Endothelial cell of umbilical vein (primary cell): ENCODE results near the gene MCM5. TPM values are rescaled to one million over a fixed set of nuclear protein-coding genes. Genes with fewer than 3 reads are reported as not detected.
"Not testable (repeated sequence)": the region's sequence is repeated elsewhere in the genome, so short reads cannot be mapped to it uniquely, and the experiment has no call there.

Experiments used
- BruUV-seq: library from RNA; stranded (reverse); fragments of 400-500 nt; replicated peaks from 2 replicates; lab custom pipeline; 2021; lab: Mats Ljungman, UMichigan
- CTCF ChIA-PET: fragments of 300-600, 350-600 bp; sonication (Branson Sonifier 250); formaldehyde crosslinking; loops from one replicate; lab custom pipeline; 2021; ENCODE audit warnings: antibody characterized with exemption, inconsistent platforms; lab: Charles Lee
- POLR2A ChIA-PET: fragments of 300-600, 350-600 bp; sonication (Branson Sonifier 250); formaldehyde crosslinking; loops from one replicate; lab custom pipeline; 2021; ENCODE audit warnings: antibody characterized with exemption, inconsistent platforms; lab: Charles Lee
- DNase-seq: peaks from one replicate; pipeline ENCODE4 v3.0.0-alpha.2; 2011; ENCODE audit warnings: low read depth, low spot score
- FAIRE-seq: peaks from 2 replicates; lab custom pipeline; 2011; peaks lifted over from hg19 to GRCh38; lab: Jason Lieb, UNC
- H2AFZ ChIP-seq: 2 replicates; pipeline ENCODE4 v1.6.0; 2012; ENCODE audit warnings: low read depth, low read length, control low read depth, inconsistent platforms
- H3K27ac ChIP-seq: 2 replicates; pipeline ENCODE4 v1.5.1; 2011; ENCODE audit warnings: low read depth, mild to moderate bottlenecking, control low read depth, low read length, moderate library complexity; ENCODE audit not compliant: insufficient read depth
- H3K27me3 ChIP-seq, 2 experiments: 2 replicates each; pipeline versions ENCODE4 v1.6.0 to v1.6.1; 2011; ENCODE audit warnings: low read length in 2 of 2, mixed read lengths in 1 of 2; ENCODE audit not compliant: control insufficient read depth in 2 of 2, insufficient read depth in 2 of 2
- H3K36me3 ChIP-seq, 2 experiments: 2 replicates in 1 of 2; 3 replicates in 1 of 2; pipeline ENCODE4 v1.5.1; 2011; ENCODE audit warnings: low read length in 2 of 2, mild to moderate bottlenecking in 1 of 2, moderate library complexity in 1 of 2; ENCODE audit not compliant: control insufficient read depth in 2 of 2, insufficient read depth in 2 of 2; ENCODE audit errors: extremely low read depth in 1 of 2
- H3K4me1 ChIP-seq: 3 replicates; pipeline ENCODE4 v1.5.1; 2011; ENCODE audit warnings: mild to moderate bottlenecking, low read length; ENCODE audit not compliant: control insufficient read depth, insufficient read depth; ENCODE audit errors: extremely low read depth
- H3K4me2 ChIP-seq: 2 replicates; pipeline ENCODE4 v1.6.1; 2011; ENCODE audit warnings: low read length, control low read depth, mixed read lengths; ENCODE audit not compliant: insufficient read depth
- H3K4me3 ChIP-seq, 3 experiments: fragments of 200-600 bp in 1 of 3; sonication (generic), shearing (Covaris generic) in 1 of 3; replicated peaks in 1 of 3; 2 replicates each; pipeline ENCODE4 v1.5.1; 2011 to 2016; ENCODE audit warnings: control low read depth in 3 of 3, low read length in 3 of 3, mild to moderate bottlenecking in 2 of 3, inconsistent platforms in 1 of 3, low read depth in 1 of 3, moderate library complexity in 1 of 3; ENCODE audit not compliant: insufficient read depth in 1 of 3
- H3K79me2 ChIP-seq: 2 replicates; pipeline ENCODE4 v1.6.0; 2012; ENCODE audit warnings: low read length, inconsistent platforms; ENCODE audit not compliant: control insufficient read depth, insufficient read depth
- H3K9ac ChIP-seq: replicated peaks from 2 replicates; pipeline ENCODE3; 2011; ENCODE audit warnings: low read length, control low read depth; ENCODE audit not compliant: insufficient read depth; ENCODE audit errors: extremely low read depth
- H3K9me1 ChIP-seq: replicated peaks from 3 replicates; pipeline ENCODE4 v1.6.0; 2011; ENCODE audit warnings: mild to moderate bottlenecking, low read length; ENCODE audit not compliant: control insufficient read depth, insufficient read depth; ENCODE audit errors: extremely low read depth
- H3K9me3 ChIP-seq: replicated peaks from 2 replicates; pipeline ENCODE4 v1.5.1; 2012; ENCODE audit warnings: low read length, inconsistent platforms; ENCODE audit not compliant: control insufficient read depth, insufficient read depth
- H4K20me1 ChIP-seq: replicated peaks from 2 replicates; pipeline ENCODE3; 2011; ENCODE audit warnings: mild to moderate bottlenecking, low read length; ENCODE audit not compliant: control insufficient read depth, insufficient read depth; ENCODE audit errors: extremely low read depth
- EZH2 ChIP-seq: IDR thresholded peaks from 2 replicates; pipeline ENCODE4 v1.6.1; 2012; ENCODE audit warnings: borderline replicate concordance, low read depth, mild to moderate bottlenecking, moderate library complexity, low read length, inconsistent platforms; ENCODE audit not compliant: severe bottlenecking
- FOS ChIP-seq: IDR thresholded peaks from 2 replicates; pipeline ENCODE4 v1.6.1; 2011; ENCODE audit warnings: mild to moderate bottlenecking, low read length, moderate library complexity, borderline replicate concordance; ENCODE audit not compliant: insufficient read depth
- GATA2 ChIP-seq: IDR thresholded peaks from 2 replicates; pipeline ENCODE4 v1.7.0; 2011; ENCODE audit warnings: low read depth, mild to moderate bottlenecking, moderate library complexity, mixed read lengths, low read length; ENCODE audit not compliant: insufficient read length, insufficient read depth
- JUN ChIP-seq: IDR thresholded peaks from 2 replicates; pipeline ENCODE4 v1.6.1; 2011; ENCODE audit warnings: borderline replicate concordance, low read depth; ENCODE audit not compliant: insufficient read length, insufficient read depth
- MYC ChIP-seq: IDR thresholded peaks from one replicate; pipeline ENCODE4 v1.6.1; 2011; ENCODE audit warnings: mild to moderate bottlenecking, low read depth, low read length
- POLR2A ChIP-seq: IDR thresholded peaks from 2 replicates; pipeline ENCODE4 v1.6.1; 2012; ENCODE audit warnings: low read depth, mild to moderate bottlenecking, control low read depth, low read length
- POLR2AphosphoS5 ChIP-seq: IDR thresholded peaks from 2 replicates; pipeline ENCODE4 v1.6.1; 2012; ENCODE audit warnings: low read depth, mild to moderate bottlenecking, control low read depth, low read length, moderate library complexity; ENCODE audit not compliant: insufficient read depth
- dilution Hi-C: fragments of 300-500 bp; cut with MboI; formaldehyde crosslinking; loops from one replicate; pipeline ENCODE4 v1.15.0; 2019; ENCODE audit warnings: low sequenced_read_pairs; ENCODE audit not compliant: extremely low pct_ligation_motif_present
- intact Hi-C: fragments of 100-400 bp; cut with micrococcal nuclease; formaldehyde crosslinking; loops from one replicate; pipeline ENCODE4 v1.10.0; 2022
- polyA plus RNA-seq, 4 experiments: library from polyadenylated mRNA; depleted of rRNA in 3 of 4; stranded (reverse) in 3 of 4; unstranded in 1 of 4; fragments of >200 nt; gene quantifications; 2 replicates each; pipeline versions ENCODE4 v1.2.1 to v1.2.3, GENCODE V29; 2011 to 2012; ENCODE audit warnings: missing spikeins in 1 of 4
- total RNA-seq: library from RNA; stranded (reverse); gene quantifications from 2 replicates; pipeline ENCODE4 v1.2.3, GENCODE V29; 2021
- TF ChIP-seq, protein P1 (sequence below), 2 donors: IDR thresholded peaks; 1 replicate in 1 of 2; 2 replicates in 1 of 2; pipeline ENCODE4 v1.5.1; 2011; ENCODE audit warnings: low read length in 2 of 2, mild to moderate bottlenecking in 2 of 2, moderate library complexity in 2 of 2, control low read depth in 1 of 2, inconsistent platforms in 1 of 2, low read depth in 1 of 2; ENCODE audit not compliant: insufficient read depth in 1 of 2; ENCODE audit errors: extremely low read depth in 1 of 2
- TF ChIP-seq, protein P2 (sequence below): IDR thresholded peaks from 2 replicates; pipeline ENCODE4 v1.6.1; 2011; ENCODE audit not compliant: insufficient read depth, insufficient read length

Gene MCM5
- total and polyA plus RNA-seq, 2 donors (not counting 3 experiments of a cell fraction or from before 2014, with no cell fraction given), result 67.8 to 111 TPM

GRCh38 chr22:35394810-35395563 lies 5.0 kb upstream of the MCM5 start:
- BruUV-seq, result no TSS peak
- Histone ChIP-seq H3K79me2 (no peaks in the 10 kb centered on the region), H4K20me1 (no peaks in the 10 kb centered on the region), H3K27me3 (no peaks in the 10 kb centered on the region), H3K27ac (no peak overlapping the region), H3K9me3 (no peaks in the 10 kb centered on the region), H3K9me1 (no peaks in the 10 kb centered on the region), H3K9ac (no peak overlapping the region), H3K36me3 (peaks cover 15 to 16% of the 10 kb centered on the region in 2 experiments), H3K4me2 (no peak overlapping the region), H2AFZ (no peak overlapping the region), H3K4me3 (no peak overlapping the region), H3K4me1 (peaks cover 9% of the 10 kb centered on the region)
- dilution Hi-C loops (no loop called here), intact Hi-C loops (no loop called here)
- DNase-seq (no peak), FAIRE-seq (no peak)
- no peak for TF ChIP-seq JUN
- no peak for TF ChIP-seq POLR2A
- TF ChIP-seq POLR2AphosphoS5, result no peak
- TF ChIP-seq EZH2, result no peak
- TF ChIP-seq GATA2, result no peak
- TF ChIP-seq, protein P1, sequence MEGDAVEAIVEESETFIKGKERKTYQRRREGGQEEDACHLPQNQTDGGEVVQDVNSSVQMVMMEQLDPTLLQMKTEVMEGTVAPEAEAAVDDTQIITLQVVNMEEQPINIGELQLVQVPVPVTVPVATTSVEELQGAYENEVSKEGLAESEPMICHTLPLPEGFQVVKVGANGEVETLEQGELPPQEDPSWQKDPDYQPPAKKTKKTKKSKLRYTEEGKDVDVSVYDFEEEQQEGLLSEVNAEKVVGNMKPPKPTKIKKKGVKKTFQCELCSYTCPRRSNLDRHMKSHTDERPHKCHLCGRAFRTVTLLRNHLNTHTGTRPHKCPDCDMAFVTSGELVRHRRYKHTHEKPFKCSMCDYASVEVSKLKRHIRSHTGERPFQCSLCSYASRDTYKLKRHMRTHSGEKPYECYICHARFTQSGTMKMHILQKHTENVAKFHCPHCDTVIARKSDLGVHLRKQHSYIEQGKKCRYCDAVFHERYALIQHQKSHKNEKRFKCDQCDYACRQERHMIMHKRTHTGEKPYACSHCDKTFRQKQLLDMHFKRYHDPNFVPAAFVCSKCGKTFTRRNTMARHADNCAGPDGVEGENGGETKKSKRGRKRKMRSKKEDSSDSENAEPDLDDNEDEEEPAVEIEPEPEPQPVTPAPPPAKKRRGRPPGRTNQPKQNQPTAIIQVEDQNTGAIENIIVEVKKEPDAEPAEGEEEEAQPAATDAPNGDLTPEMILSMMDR (IDR thresholded peaks at IDR 0.05; ENCODE audit: extremely low read depth in 1 of 2, insufficient read depth in 1 of 2, low read depth in 1 of 2, low read length in 2 of 2), result no peak
- no peak for TF ChIP-seq MYC
- TF ChIP-seq FOS, result no peak
- TF ChIP-seq, protein P2, sequence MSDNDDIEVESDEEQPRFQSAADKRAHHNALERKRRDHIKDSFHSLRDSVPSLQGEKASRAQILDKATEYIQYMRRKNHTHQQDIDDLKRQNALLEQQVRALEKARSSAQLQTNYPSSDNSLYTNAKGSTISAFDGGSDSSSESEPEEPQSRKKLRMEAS, result no peak
- POLR2A ChIA-PET, result interaction anchor here (0.7 kb wide), 1 partner anchor 44 kb away, joined by 10 read pairs; no protein-coding TSS in a partner anchor
- CTCF ChIA-PET, result interaction anchor here (1.5 kb wide), 1 partner anchor 44 kb away, joined by 6 read pairs; no protein-coding TSS in a partner anchor

DNA sequence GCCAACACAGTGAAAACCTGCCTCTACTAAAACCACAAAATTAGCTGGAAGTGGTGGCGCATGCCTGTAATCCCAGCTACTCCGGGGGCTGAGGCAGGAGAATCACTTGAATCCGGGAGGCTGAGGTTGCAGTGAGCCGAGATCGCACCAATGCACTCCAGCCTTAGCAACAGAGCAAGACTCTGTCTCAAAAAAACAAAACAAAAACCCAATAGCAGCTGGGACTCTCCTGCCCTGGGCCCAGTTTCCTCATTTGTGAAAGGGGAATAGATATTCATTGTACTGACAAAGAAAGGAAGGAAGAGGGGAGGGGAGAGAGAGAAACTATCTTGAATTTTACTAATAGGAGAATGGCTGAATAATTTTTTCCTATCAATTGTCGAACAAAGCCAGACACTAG lies 3.3 kb upstream of the MCM5 start:
- Histone ChIP-seq H3K27ac (peak overlapping the region; percentile 42), H3K79me2 (peaks cover 15% of the 10 kb centered on the region), H3K4me1 (peaks cover 16% of the 10 kb centered on the region), H3K36me3 (peaks cover 8 to 13% of the 10 kb centered on the region in 2 experiments), H2AFZ (peak overlapping the region; percentile 17), H3K9ac (peak overlapping the region; percentile 5)
- H3K4me2 ChIP-seq, POLR2A ChIA-PET, dilution Hi-C loops, H3K27me3 ChIP-seq, BruUV-seq, H3K9me1 ChIP-seq, H4K20me1 ChIP-seq, H3K9me3 ChIP-seq, H3K4me3 ChIP-seq: not testable (repeated sequence)
- intact Hi-C loops, result loop anchor here (2.0 kb wide), 1 partner anchor 16 kb away; the partner anchor contains the start of gene HMOX1
- peak; percentile 82 for DNase-seq
- FAIRE-seq, result peak; percentile 57
- CTCF ChIA-PET, result interaction anchor here (1.0 to 1.5 kb wide), 6 partner anchors 11 to 187 kb away, joined by 3 to 6 read pairs (median 3); no protein-coding TSS in a partner anchor
